K562 (cell line): ENCODE data around the gene TRIM69. TPM values are rescaled to one million over a fixed set of nuclear protein-coding genes. Genes with fewer than 3 reads are reported as not detected.

Experiments
- ATAC-seq: fragments of 200-7000 bp; cut with Tn5 transposase; 3 replicates; pipeline ENCODE4 v1.9.1; 2020; ENCODE audit warnings: moderate library complexity
- BruUV-seq: library from RNA; stranded (reverse); fragments of 400-500 nt; replicated peaks from 2 replicates; lab custom pipeline; 2021; lab: Mats Ljungman, UMichigan
- CTCF ChIA-PET: fragments of 300-600 bp; formaldehyde crosslinking; extraction: SDS; loops from one replicate; lab custom pipeline; 2021; ENCODE audit warnings: low intra/inter-chr PET ratio; lab: Yijun Ruan, JAX
- POLR2A ChIA-PET: fragments of 300-600, 350-650 bp; sonication (Branson Sonifier 250); formaldehyde crosslinking; extraction: SDS; loops from one replicate; lab custom pipeline; 2021; ENCODE audit warnings: antibody characterized with exemption, inconsistent platforms; lab: Yijun Ruan, JAX
- DNase-seq, 4 experiments: peaks; one replicate each; pipeline versions ENCODE4 v3.0.0 to v3.0.0-alpha.2; 2011 to 2018; ENCODE audit warnings: low spot score in 3 of 4, mixed read lengths in 3 of 4; ENCODE audit errors: extremely low read depth in 1 of 4
- FAIRE-seq: peaks from 2 replicates; lab custom pipeline; 2011; peaks lifted over from hg19 to GRCh38; lab: Jason Lieb, UNC
- H2AFZ ChIP-seq: 2 replicates; pipeline ENCODE4 v1.6.0; 2011; ENCODE audit warnings: low read depth, low read length, control low read depth, inconsistent platforms
- H3K27ac ChIP-seq: fragments of 200-600 bp; 3 replicates; pipeline ENCODE4 v1.8.0; 2011; ENCODE audit warnings: low read depth, mild to moderate bottlenecking, control low read depth, inconsistent platforms, low read length, moderate library complexity, mixed read lengths; ENCODE audit errors: extremely low read depth
- H3K27me3 ChIP-seq, 2 experiments: fragments of 300-600 bp in 1 of 2; 2 replicates in 1 of 2; 3 replicates in 1 of 2; pipeline versions ENCODE4 v1.6.0 to v1.8.0; 2011; ENCODE audit warnings: inconsistent platforms in 2 of 2, low read length in 2 of 2, mild to moderate bottlenecking in 1 of 2, mixed read lengths in 1 of 2, moderate library complexity in 1 of 2; ENCODE audit not compliant: control insufficient read depth in 2 of 2, insufficient read depth in 2 of 2
- H3K36me3 ChIP-seq: fragments of 300-600 bp; 3 replicates; pipeline ENCODE4 v1.8.0; 2011; ENCODE audit warnings: mild to moderate bottlenecking, low read length, inconsistent platforms; ENCODE audit not compliant: control insufficient read depth, insufficient read depth
- H3K4me1 ChIP-seq, 2 experiments: fragments of 200-600 bp in 1 of 2; replicated peaks in 1 of 2; 2 replicates in 1 of 2; 3 replicates in 1 of 2; pipeline versions ENCODE4 v1.5.1 to v1.8.0; 2011; ENCODE audit warnings: inconsistent platforms in 2 of 2, low read length in 2 of 2, mild to moderate bottlenecking in 1 of 2, mixed read lengths in 1 of 2, moderate library complexity in 1 of 2; ENCODE audit not compliant: control insufficient read depth in 2 of 2, insufficient read depth in 2 of 2
- H3K4me2 ChIP-seq: 2 replicates; pipeline ENCODE4 v1.6.1; 2011; ENCODE audit warnings: low read length, control low read depth, inconsistent platforms, mixed read lengths; ENCODE audit not compliant: insufficient read depth
- H3K4me3 ChIP-seq: fragments of 200-600 bp; sonication (generic), shearing (Covaris generic); 2 replicates; pipeline ENCODE4 v1.5.1; 2016; ENCODE audit warnings: control low read depth, inconsistent platforms
- H3K79me2 ChIP-seq: fragments of 200-600 bp; 3 replicates; pipeline ENCODE4 v1.8.0; 2011; ENCODE audit warnings: low read length, inconsistent platforms; ENCODE audit not compliant: control insufficient read depth, insufficient read depth
- H3K9ac ChIP-seq, 2 experiments: 2 replicates each; pipeline versions ENCODE4 v1.6.0 to v1.6.1; 2011; ENCODE audit warnings: low read depth in 2 of 2, low read length in 2 of 2, control low read depth in 1 of 2, inconsistent platforms in 1 of 2, mild to moderate bottlenecking in 1 of 2, mixed read lengths in 1 of 2; ENCODE audit not compliant: insufficient read depth in 1 of 2
- H3K9me1 ChIP-seq: one replicate; pipeline ENCODE4 v1.6.0; 2011; ENCODE audit warnings: inconsistent platforms, mild to moderate bottlenecking, low read length, moderate library complexity; ENCODE audit not compliant: control insufficient read depth, insufficient read depth
- H3K9me3 ChIP-seq: replicated peaks from 2 replicates; pipeline ENCODE4 v1.5.1; 2011; ENCODE audit warnings: low read depth, low read length, inconsistent platforms; ENCODE audit not compliant: control insufficient read depth, insufficient read depth
- H4K20me1 ChIP-seq: replicated peaks from 2 replicates; pipeline ENCODE4 v1.6.1; 2011; ENCODE audit warnings: low read length, inconsistent platforms, mixed read lengths; ENCODE audit not compliant: control insufficient read depth, insufficient read depth
- ARID1B ChIP-seq: fragments of 450-650 bp; IDR thresholded peaks from 2 replicates; pipeline ENCODE4 v1.6.1; 2016; ENCODE audit warnings: antibody characterized with exemption, mild to moderate bottlenecking, inconsistent platforms
- CBFA2T3 ChIP-seq: fragments of 450-650 bp; IDR thresholded peaks from 2 replicates; pipeline ENCODE4 v1.6.1; 2017
- CREB5 ChIP-seq: fragments of 250-450 bp; sonication (Bioruptor Pico); IDR thresholded peaks from 2 replicates; pipeline ENCODE4 v1.5.0; 2020; ENCODE audit warnings: mild to moderate bottlenecking
- CTBP1 ChIP-seq: fragments of 450-650 bp; IDR thresholded peaks from 2 replicates; pipeline ENCODE4 v1.6.1; 2016; ENCODE audit warnings: borderline replicate concordance
- FOXA3 ChIP-seq, 2 experiments: fragments of 450-650 bp in 1 of 2; sonication (generic) in 1 of 2; formaldehyde crosslinking; IDR thresholded peaks in 1 of 2; conservative IDR thresholded peaks in 1 of 2; 2 replicates each; pipeline versions ENCODE4 v1.4.0 to v1.8.0; 2020 to 2022; ENCODE audit warnings: mild to moderate bottlenecking in 2 of 2, missing genetic modification reagents in 1 of 2
- GABPB2 ChIP-seq: fragments of 250-450 bp; sonication (Bioruptor Pico); conservative IDR thresholded peaks from 2 replicates; pipeline ENCODE4 v1.5.1; 2021; ENCODE audit warnings: mild to moderate bottlenecking
- SMARCE1 ChIP-seq: fragments of 450-650 bp; IDR thresholded peaks from 2 replicates; pipeline ENCODE4 v1.7.1; 2016; ENCODE audit warnings: mild to moderate bottlenecking
- ZEB2 ChIP-seq: fragments of 450-650 bp; IDR thresholded peaks from 2 replicates; pipeline ENCODE4 v1.6.1; 2016
- ZNF584 ChIP-seq: fragments of 200-800 bp; sonication (Bioruptor generic); IDR thresholded peaks from 2 replicates; pipeline ENCODE4 v1.6.1; 2016; ENCODE audit warnings: low read depth, mild to moderate bottlenecking, missing genetic modification characterization, missing compliant biosample characterization
- WGBS: fragments of 100-300 bp; shearing (Covaris generic); methylation state at CpG from one replicate; pipeline ENCODE4 v1.1.6; 2016; ENCODE audit warnings: low coverage, mixed read lengths; ENCODE audit not compliant: insufficient coverage; ENCODE audit errors: missing lambda C conversion rate; 5-methylcytosine and 5-hydroxymethylcytosine counted together
- in situ Hi-C: fragments of 300-500 bp; cut with MboI; formaldehyde crosslinking; loops from 4 replicates; pipeline ENCODE4 v1.15.0; 2018; ENCODE audit warnings: inconsistent platforms, mixed read lengths
- intact Hi-C: fragments of 100-400 bp; cut with micrococcal nuclease; formaldehyde crosslinking; loops from 2 replicates; pipeline ENCODE4 v1.14.2; 2022
- polyA plus RNA-seq, 8 experiments: library from polyadenylated mRNA; depleted of rRNA in 4 of 8; stranded (reverse) in 5 of 8; unstranded in 3 of 8; fragments of >200 nt; fragmentation: Nextera tagmentation in 2 of 8; fragmentation: Illumina TruSeq in 1 of 8; extraction: Ambion mirVana in 2 of 8; extraction: Trizol in 1 of 8; gene quantifications; 2 replicates each; pipeline versions ENCODE4 v1.2.1 to v1.2.3, GENCODE V29; 2011 to 2014; ENCODE audit warnings: inconsistent platforms in 1 of 8, missing spikeins in 1 of 8
- total RNA-seq, 7 experiments: library from RNA; depleted of rRNA in 6 of 7; stranded (reverse); fragments of >200 nt in 6 of 7; fragmentation: Illumina TruSeq in 2 of 7; extraction: Trizol in 2 of 7; gene quantifications; 2 replicates each; pipeline versions ENCODE4 v1.2.1 to v1.2.3, GENCODE V29; 2011 to 2021; ENCODE audit warnings: low replicate concordance in 1 of 7

Gene TRIM69
- total and polyA plus RNA-seq, 9 of the 15 experiments (the other 6 are each of a cell fraction or from before 2014, with no cell fraction given): 1.0 to 4.3 (median 2.3) TPM

GRCh38 chr15:44812029-44812517 is 75.7 kb downstream of the TRIM69 start:
- WGBS: 38% methylated on average over 5 of the region's 5 CpGs
- no peak overlapping the region for H3K27ac ChIP-seq

More at GRCh38 chr15:44812029-44812517, 75.7 kb downstream of the TRIM69 start:
- H3K4me3 ChIP-seq: no peak overlapping the region
- H4K20me1 ChIP-seq: no peaks in the 10 kb centered on the region
- no peak for DNase-seq
- no peaks in the 10 kb centered on the region for H3K27me3 ChIP-seq
- ChIA-PET POLR2A (interaction anchor here (0.6 to 1.6 kb wide), 2 partner anchors 9 to 384 kb away, joined by 4 read pairs; partner anchors contain the start of gene CTDSPL2), CTCF (no interaction called here)
- FAIRE-seq: no peak
- intact Hi-C loops (no loop called here), in situ Hi-C loops (no loop called here)
- no TSS peak for BruUV-seq
- no peak overlapping the region for H3K4me2 ChIP-seq
- H3K36me3 ChIP-seq: no peaks in the 10 kb centered on the region
- H3K4me1 ChIP-seq: peaks cover 6 to 18% of the 10 kb centered on the region in 2 experiments; a peak in 4 of 5 replicates
- TF ChIP-seq CREB5 (CRISPR knock-in tag) (no peak), CTBP1 (peak; percentile 22; the same call in 1 of the 2 replicates), FOXA3 (CRISPR knock-in tag; conservative IDR thresholded peaks at IDR 0.05 in 1 of 2, IDR thresholded peaks at IDR 0.05 in 1 of 2) (peak in 1 of 2 experiments; percentile 41; a peak in 1 of 4 replicates), GABPB2 (CRISPR knock-in tag) (no peak), ZNF584 (CRISPR knock-in tag) (no peak), SMARCE1 (peak; percentile 11; the same call in 1 of the 2 replicates), ZEB2 (0 out of 2 replicates have a peak, but pooled peaks have one; percentile 17), CBFA2T3 (peak; percentile 10; the same call in 1 of the 2 replicates), ARID1B (peak; percentile 33; the same call in 1 of the 2 replicates)
- no peaks in the 10 kb centered on the region for H3K9me1 ChIP-seq
- H3K9me3 ChIP-seq: no peaks in the 10 kb centered on the region
- peak overlapping the region in 1 of 2 experiments; percentile 36; a peak in 1 of 4 replicates for H3K9ac ChIP-seq
- no peaks in the 10 kb centered on the region for H3K79me2 ChIP-seq
- no peak for ATAC-seq
- H2AFZ ChIP-seq: peak overlapping the region; percentile 54; the same call in 1 of the 2 replicates
